Ovary (tissue), 3 donors: ENCODE measurements around the gene FAM107B.

ENCODE experiments used
- EP300 ChIP-seq: sonication (generic); formaldehyde crosslinking; IDR thresholded peaks from one replicate; pipeline ENCODE4 v1.6.1; 2017; ENCODE audit warnings: antibody characterized with exemption
- TF ChIP-seq, protein P1 (sequence below), 3 donors: fragments of 450-650 bp in 2 of 3; fragments of 200-600 bp in 1 of 3; IDR thresholded peaks; one replicate each; pipeline versions ENCODE4 v1.5.1 to v1.8.0; 2016 to 2022; ENCODE audit warnings: antibody characterized with exemption in 3 of 3, mild to moderate bottlenecking in 1 of 3
- donor health status: DM: no; HTN: no; CAD: no.

DNA sequence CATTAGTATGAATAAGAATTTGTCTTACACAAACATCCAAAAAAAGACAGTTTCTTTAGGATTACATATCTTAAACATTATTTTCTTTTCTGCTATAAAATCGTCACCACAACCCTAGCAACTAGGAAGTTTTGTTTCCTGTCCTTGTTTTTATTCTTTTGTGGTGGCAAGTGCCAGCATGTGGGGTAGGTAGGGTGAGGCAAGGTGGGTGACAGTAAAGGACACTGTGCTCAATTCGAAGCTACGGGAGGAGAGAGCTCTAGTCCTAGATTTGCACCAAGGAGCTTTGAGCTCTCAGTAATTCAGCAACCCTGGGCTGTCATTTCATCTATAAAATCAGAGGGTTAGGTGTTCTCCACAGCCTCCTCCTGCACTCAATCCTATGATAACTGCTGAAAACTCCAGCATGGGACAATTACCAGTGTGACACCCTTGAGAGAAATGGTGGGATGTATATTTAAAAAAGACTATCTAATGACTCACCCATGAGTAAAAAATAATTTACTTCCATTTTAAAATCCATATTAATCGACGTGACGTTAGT lies 187.1 kb downstream of the FAM107B start:
- TF ChIP-seq, protein P1, sequence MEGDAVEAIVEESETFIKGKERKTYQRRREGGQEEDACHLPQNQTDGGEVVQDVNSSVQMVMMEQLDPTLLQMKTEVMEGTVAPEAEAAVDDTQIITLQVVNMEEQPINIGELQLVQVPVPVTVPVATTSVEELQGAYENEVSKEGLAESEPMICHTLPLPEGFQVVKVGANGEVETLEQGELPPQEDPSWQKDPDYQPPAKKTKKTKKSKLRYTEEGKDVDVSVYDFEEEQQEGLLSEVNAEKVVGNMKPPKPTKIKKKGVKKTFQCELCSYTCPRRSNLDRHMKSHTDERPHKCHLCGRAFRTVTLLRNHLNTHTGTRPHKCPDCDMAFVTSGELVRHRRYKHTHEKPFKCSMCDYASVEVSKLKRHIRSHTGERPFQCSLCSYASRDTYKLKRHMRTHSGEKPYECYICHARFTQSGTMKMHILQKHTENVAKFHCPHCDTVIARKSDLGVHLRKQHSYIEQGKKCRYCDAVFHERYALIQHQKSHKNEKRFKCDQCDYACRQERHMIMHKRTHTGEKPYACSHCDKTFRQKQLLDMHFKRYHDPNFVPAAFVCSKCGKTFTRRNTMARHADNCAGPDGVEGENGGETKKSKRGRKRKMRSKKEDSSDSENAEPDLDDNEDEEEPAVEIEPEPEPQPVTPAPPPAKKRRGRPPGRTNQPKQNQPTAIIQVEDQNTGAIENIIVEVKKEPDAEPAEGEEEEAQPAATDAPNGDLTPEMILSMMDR (IDR thresholded peaks at IDR 0.05), result no peak
- TF ChIP-seq EP300, result no peak
